Measurements from ENCODE around the gene PLP1.

PLP1 gene

GRCh38 chrX:103789004-103789403 is 12.4 kb downstream of the PLP1 start:
- Histone ChIP-seq H3K4me3 (ENCODE audit: insufficient read depth, low read length, poor library complexity, severe bottlenecking) (no peak overlapping the region), H3K4me2 (ENCODE audit: low read depth, low read length, poor library complexity, severe bottlenecking) (no peak overlapping the region), H3K27me3 (ENCODE audit: low read length) (no peaks in the 10 kb centered on the region), H3K79me2 (ENCODE audit: insufficient read depth, low read length) (no peaks in the 10 kb centered on the region), H3K9ac (ENCODE audit: low read length) (no peak overlapping the region), H3K9me3 (ENCODE audit: insufficient read depth, low read length) (no peaks in the 10 kb centered on the region), H3K9me2 (replicated peaks; ENCODE audit: insufficient read depth, low read length) (no peaks in the 10 kb centered on the region), H3K36me3 (ENCODE audit: low read length) (no peaks in the 10 kb centered on the region), H2AFZ (ENCODE audit: low read depth, low read length, severe bottlenecking) (no peak overlapping the region), H3F3A (ENCODE audit: insufficient read depth) (no peaks in the 10 kb centered on the region), H3K27ac (ENCODE audit: low read depth, low read length) (no peak overlapping the region), H4K20me1 (ENCODE audit: low read depth, low read length) (no peaks in the 10 kb centered on the region)
- TF ChIP-seq CTCF (IDR thresholded peaks at IDR 0.05; ENCODE audit: insufficient read depth, low read length, poor library complexity, severe bottlenecking): no peak
- no peak for TF ChIP-seq EZH2phosphoT487 (conservative IDR thresholded peaks at IDR 0.05; ENCODE audit: low read length)

GRCh38 chrX:103791228-103791627 is 14.6 kb downstream of the PLP1 start:
- H3K27me3 ChIP-seq (ENCODE audit: low read length): no peaks in the 10 kb centered on the region
- H3K9me3 ChIP-seq (ENCODE audit: insufficient read depth, low read length): no peaks in the 10 kb centered on the region
- no peak overlapping the region for H2AFZ ChIP-seq (ENCODE audit: low read depth, low read length, severe bottlenecking)
- no peak overlapping the region for H3K4me2 ChIP-seq (ENCODE audit: low read depth, low read length, poor library complexity, severe bottlenecking)
- TF ChIP-seq EZH2phosphoT487 (conservative IDR thresholded peaks at IDR 0.05; ENCODE audit: low read length) (no peak), CTCF (IDR thresholded peaks at IDR 0.05; ENCODE audit: insufficient read depth, low read length, poor library complexity, severe bottlenecking) (no peak)
- H4K20me1 ChIP-seq (ENCODE audit: low read depth, low read length): no peaks in the 10 kb centered on the region
- H3K27ac ChIP-seq (ENCODE audit: low read depth, low read length): no peak overlapping the region
- H3K4me3 ChIP-seq (ENCODE audit: insufficient read depth, low read length, poor library complexity, severe bottlenecking): no peak overlapping the region
- H3K9me2 ChIP-seq (replicated peaks; ENCODE audit: insufficient read depth, low read length): no peaks in the 10 kb centered on the region
- no peak overlapping the region for H3K9ac ChIP-seq (ENCODE audit: low read length)
- no peaks in the 10 kb centered on the region for H3K36me3 ChIP-seq (ENCODE audit: low read length)
- H3F3A ChIP-seq (ENCODE audit: insufficient read depth): no peaks in the 10 kb centered on the region
- no peaks in the 10 kb centered on the region for H3K79me2 ChIP-seq (ENCODE audit: insufficient read depth, low read length)

GRCh38 chrX:103791826-103792485 is 15.3 kb downstream of the PLP1 start:
- Histone ChIP-seq H3K4me2 (ENCODE audit: low read depth, low read length, poor library complexity, severe bottlenecking) (no peak overlapping the region), H3F3A (ENCODE audit: insufficient read depth) (no peaks in the 10 kb centered on the region), H3K36me3 (ENCODE audit: low read length) (no peaks in the 10 kb centered on the region), H3K27ac (ENCODE audit: low read depth, low read length) (no peak overlapping the region), H2AFZ (ENCODE audit: low read depth, low read length, severe bottlenecking) (no peak overlapping the region), H3K9me2 (replicated peaks; ENCODE audit: insufficient read depth, low read length) (no peaks in the 10 kb centered on the region), H3K79me2 (ENCODE audit: insufficient read depth, low read length) (no peaks in the 10 kb centered on the region), H3K27me3 (ENCODE audit: low read length) (no peaks in the 10 kb centered on the region), H3K9ac (ENCODE audit: low read length) (no peak overlapping the region), H3K9me3 (ENCODE audit: insufficient read depth, low read length) (no peaks in the 10 kb centered on the region), H3K4me3 (ENCODE audit: insufficient read depth, low read length, poor library complexity, severe bottlenecking) (no peak overlapping the region), H4K20me1 (ENCODE audit: low read depth, low read length) (no peaks in the 10 kb centered on the region)
- no peak for TF ChIP-seq EZH2phosphoT487 (conservative IDR thresholded peaks at IDR 0.05; ENCODE audit: low read length)
- TF ChIP-seq CTCF (IDR thresholded peaks at IDR 0.05; ENCODE audit: insufficient read depth, low read length, poor library complexity, severe bottlenecking): no peak

All from SU-DHL-6 (cell line).